ENCODE measurements around the gene CD180.

CD180 gene

DNA sequence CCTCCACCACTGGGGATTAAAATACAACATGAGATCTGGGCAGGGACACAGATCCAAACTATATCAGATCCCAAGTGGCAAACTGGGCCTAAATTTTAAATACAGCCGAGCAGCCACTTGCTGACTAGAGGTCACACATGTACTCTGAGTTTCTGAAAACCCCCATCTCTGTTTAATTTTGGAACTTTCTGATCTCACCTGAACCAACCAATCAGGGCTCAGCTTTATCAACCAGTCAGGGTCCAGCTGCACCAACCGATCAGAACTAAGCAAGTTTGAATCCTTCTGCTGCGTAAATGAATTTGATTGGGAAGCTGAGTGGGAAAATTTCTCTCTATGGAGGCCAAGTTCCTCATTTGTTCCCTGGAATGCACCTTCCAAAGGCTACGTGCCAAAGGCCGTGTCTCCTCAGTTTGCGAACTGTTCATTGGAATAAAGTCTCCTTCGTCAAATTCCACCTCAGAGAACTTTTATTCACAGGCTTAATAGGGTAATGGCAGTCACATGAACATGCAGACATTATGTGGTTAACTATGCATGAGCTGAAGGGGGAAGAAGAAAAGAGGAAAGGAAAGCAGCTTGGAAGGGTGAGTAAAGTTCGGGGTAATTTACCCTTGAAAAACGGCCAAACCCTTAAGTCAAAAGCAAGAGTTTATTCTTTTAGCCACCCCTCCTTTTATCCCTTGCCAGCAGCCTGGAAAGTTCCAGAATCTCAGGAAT lies 3.7 kb downstream of the CD180 start:
- no peak overlapping the region for H3K9ac ChIP-seq
- no peak overlapping the region for H3K4me3 ChIP-seq (ENCODE audit: low read depth, low read length)
- TF ChIP-seq, protein P1, sequence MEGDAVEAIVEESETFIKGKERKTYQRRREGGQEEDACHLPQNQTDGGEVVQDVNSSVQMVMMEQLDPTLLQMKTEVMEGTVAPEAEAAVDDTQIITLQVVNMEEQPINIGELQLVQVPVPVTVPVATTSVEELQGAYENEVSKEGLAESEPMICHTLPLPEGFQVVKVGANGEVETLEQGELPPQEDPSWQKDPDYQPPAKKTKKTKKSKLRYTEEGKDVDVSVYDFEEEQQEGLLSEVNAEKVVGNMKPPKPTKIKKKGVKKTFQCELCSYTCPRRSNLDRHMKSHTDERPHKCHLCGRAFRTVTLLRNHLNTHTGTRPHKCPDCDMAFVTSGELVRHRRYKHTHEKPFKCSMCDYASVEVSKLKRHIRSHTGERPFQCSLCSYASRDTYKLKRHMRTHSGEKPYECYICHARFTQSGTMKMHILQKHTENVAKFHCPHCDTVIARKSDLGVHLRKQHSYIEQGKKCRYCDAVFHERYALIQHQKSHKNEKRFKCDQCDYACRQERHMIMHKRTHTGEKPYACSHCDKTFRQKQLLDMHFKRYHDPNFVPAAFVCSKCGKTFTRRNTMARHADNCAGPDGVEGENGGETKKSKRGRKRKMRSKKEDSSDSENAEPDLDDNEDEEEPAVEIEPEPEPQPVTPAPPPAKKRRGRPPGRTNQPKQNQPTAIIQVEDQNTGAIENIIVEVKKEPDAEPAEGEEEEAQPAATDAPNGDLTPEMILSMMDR (IDR thresholded peaks at IDR 0.05), result no peak
- H3K79me2 ChIP-seq, result no peaks in the 10 kb centered on the region
- H3K36me3 ChIP-seq (ENCODE audit: control insufficient read depth, insufficient read depth, low read length), result no peaks in the 10 kb centered on the region
- H2AFZ ChIP-seq, result peak overlapping the region; percentile 55
- no peaks in the 10 kb centered on the region for H3K27me3 ChIP-seq (ENCODE audit: control insufficient read depth, insufficient read depth, low read length)
- no peaks in the 10 kb centered on the region for H3K9me3 ChIP-seq (ENCODE audit: control insufficient read depth, low read length)
- H3K4me1 ChIP-seq, result peaks cover 5% of the 10 kb centered on the region
- no peak overlapping the region for H3K27ac ChIP-seq
- H3K4me2 ChIP-seq (ENCODE audit: low read length), result no peak overlapping the region

DNA sequence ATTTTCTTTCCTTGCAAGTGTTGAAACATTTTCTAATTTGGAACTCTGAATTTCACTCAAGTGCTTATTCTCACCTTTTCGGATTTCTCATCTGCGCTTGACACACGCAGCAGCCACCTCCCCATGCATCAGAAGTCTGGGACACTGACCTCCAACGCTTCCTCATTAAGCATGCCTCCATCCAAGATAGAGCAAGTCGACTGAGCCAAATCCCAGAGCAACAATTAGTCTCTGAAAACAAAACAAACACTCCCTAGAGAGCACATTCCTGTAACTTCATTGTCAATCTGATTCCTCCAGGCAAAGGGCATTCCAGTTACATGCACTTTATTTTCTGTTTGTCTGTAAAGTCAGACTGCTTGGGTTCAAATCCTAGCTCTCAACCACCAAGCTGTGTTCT lies 5.7 kb downstream of the CD180 start:
- Histone ChIP-seq H3K4me1 (peaks cover 5% of the 10 kb centered on the region), H3K4me3 (ENCODE audit: low read depth, low read length) (no peak overlapping the region), H3K79me2 (no peaks in the 10 kb centered on the region), H3K27me3 (ENCODE audit: control insufficient read depth, insufficient read depth, low read length) (no peaks in the 10 kb centered on the region), H3K27ac (no peak overlapping the region), H3K36me3 (ENCODE audit: control insufficient read depth, insufficient read depth, low read length) (no peaks in the 10 kb centered on the region), H2AFZ (no peak overlapping the region), H3K9me3 (ENCODE audit: control insufficient read depth, low read length) (no peaks in the 10 kb centered on the region), H3K9ac (no peak overlapping the region), H3K4me2 (ENCODE audit: low read length) (no peak overlapping the region)
- TF ChIP-seq, protein P1 (IDR thresholded peaks at IDR 0.05), result no peak

GRCh38 chr5:67190410-67190809 lies 6.2 kb downstream of the CD180 start:
- Histone ChIP-seq H2AFZ (no peak overlapping the region), H3K36me3 (ENCODE audit: control insufficient read depth, insufficient read depth, low read length) (no peaks in the 10 kb centered on the region), H3K4me2 (ENCODE audit: low read length) (no peak overlapping the region), H3K79me2 (no peaks in the 10 kb centered on the region), H3K27ac (no peak overlapping the region), H3K27me3 (ENCODE audit: control insufficient read depth, insufficient read depth, low read length) (no peaks in the 10 kb centered on the region), H3K9ac (no peak overlapping the region), H3K4me1 (peaks cover 5% of the 10 kb centered on the region), H3K4me3 (ENCODE audit: low read depth, low read length) (no peak overlapping the region), H3K9me3 (ENCODE audit: control insufficient read depth, low read length) (no peaks in the 10 kb centered on the region)
- TF ChIP-seq, protein P1 (IDR thresholded peaks at IDR 0.05), result no peak

GRCh38 chr5:67189931-67190330 lies 6.7 kb downstream of the CD180 start:
- H3K9me3 ChIP-seq (ENCODE audit: control insufficient read depth, low read length), result no peaks in the 10 kb centered on the region
- TF ChIP-seq, protein P1 (IDR thresholded peaks at IDR 0.05), result no peak
- H3K9ac ChIP-seq, result no peak overlapping the region
- H2AFZ ChIP-seq, result no peak overlapping the region
- no peak overlapping the region for H3K4me2 ChIP-seq (ENCODE audit: low read length)
- H3K4me3 ChIP-seq (ENCODE audit: low read depth, low read length), result no peak overlapping the region
- no peak overlapping the region for H3K27ac ChIP-seq
- H3K79me2 ChIP-seq, result no peaks in the 10 kb centered on the region
- H3K27me3 ChIP-seq (ENCODE audit: control insufficient read depth, insufficient read depth, low read length), result no peaks in the 10 kb centered on the region
- peaks cover 5% of the 10 kb centered on the region for H3K4me1 ChIP-seq
- no peaks in the 10 kb centered on the region for H3K36me3 ChIP-seq (ENCODE audit: control insufficient read depth, insufficient read depth, low read length)

DNA sequence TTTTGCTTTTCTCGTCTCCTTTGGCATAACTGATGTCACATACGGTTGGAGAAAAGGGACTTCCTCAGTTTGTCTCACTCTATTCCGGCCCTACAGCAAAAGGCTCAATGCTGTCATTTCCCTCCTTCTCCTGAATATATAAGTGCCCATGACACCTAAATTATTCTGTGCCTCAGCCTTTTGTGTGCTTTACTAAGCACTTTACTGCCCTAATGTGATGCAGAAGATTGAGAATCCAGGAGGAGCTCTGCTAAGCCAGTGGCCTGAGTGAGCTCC lies 7.6 kb downstream of the CD180 start:
- TF ChIP-seq, protein P1 (IDR thresholded peaks at IDR 0.05), result no peak
- no peaks in the 10 kb centered on the region for H3K27me3 ChIP-seq (ENCODE audit: control insufficient read depth, insufficient read depth, low read length)
- no peak overlapping the region for H3K9ac ChIP-seq
- no peaks in the 10 kb centered on the region for H3K9me3 ChIP-seq (ENCODE audit: control insufficient read depth, low read length)
- no peak overlapping the region for H3K27ac ChIP-seq
- no peak overlapping the region for H3K4me2 ChIP-seq (ENCODE audit: low read length)
- H3K79me2 ChIP-seq, result no peaks in the 10 kb centered on the region
- no peak overlapping the region for H2AFZ ChIP-seq
- H3K4me1 ChIP-seq, result peaks cover 5% of the 10 kb centered on the region
- H3K4me3 ChIP-seq (ENCODE audit: low read depth, low read length), result no peak overlapping the region
- H3K36me3 ChIP-seq (ENCODE audit: control insufficient read depth, insufficient read depth, low read length), result no peaks in the 10 kb centered on the region

Measured in parathyroid adenoma (tissue), 2 donors.